GM19438 (cell line): Measurements from ENCODE around the gene ENTREP1.

ENCODE experiments used
- ATAC-seq: cut with Tn5 transposase; IDR thresholded peaks from one replicate; pipeline ENCODE4 v1.9.1; 2021; ENCODE audit warnings: low read depth; ENCODE audit not compliant: unreplicated experiment

ENTREP1 gene

GRCh38 chr9:69357821-69358220 is 32.8 kb downstream of the ENTREP1 start:
- ATAC-seq = no peak

DNA sequence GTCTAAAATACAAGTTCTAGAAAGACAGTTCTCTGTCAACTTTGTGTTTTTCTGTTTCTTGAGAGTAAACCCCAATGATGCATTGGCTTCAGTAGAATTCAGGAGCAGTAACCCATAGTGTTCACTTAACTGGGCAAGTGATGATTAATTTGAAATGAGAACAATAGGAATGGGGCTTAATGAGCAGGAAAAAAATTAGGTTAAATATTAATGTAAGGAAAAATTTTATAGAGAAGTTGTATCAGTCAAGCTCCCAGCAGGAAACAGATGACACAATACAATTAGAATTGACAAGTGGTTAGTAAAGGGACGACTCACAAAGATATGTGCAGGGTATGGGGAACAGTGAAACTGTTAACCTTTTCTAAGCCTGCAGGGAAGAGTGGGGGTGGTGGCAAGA is 38.2 kb downstream of the ENTREP1 start:
- ATAC-seq = no peak

DNA sequence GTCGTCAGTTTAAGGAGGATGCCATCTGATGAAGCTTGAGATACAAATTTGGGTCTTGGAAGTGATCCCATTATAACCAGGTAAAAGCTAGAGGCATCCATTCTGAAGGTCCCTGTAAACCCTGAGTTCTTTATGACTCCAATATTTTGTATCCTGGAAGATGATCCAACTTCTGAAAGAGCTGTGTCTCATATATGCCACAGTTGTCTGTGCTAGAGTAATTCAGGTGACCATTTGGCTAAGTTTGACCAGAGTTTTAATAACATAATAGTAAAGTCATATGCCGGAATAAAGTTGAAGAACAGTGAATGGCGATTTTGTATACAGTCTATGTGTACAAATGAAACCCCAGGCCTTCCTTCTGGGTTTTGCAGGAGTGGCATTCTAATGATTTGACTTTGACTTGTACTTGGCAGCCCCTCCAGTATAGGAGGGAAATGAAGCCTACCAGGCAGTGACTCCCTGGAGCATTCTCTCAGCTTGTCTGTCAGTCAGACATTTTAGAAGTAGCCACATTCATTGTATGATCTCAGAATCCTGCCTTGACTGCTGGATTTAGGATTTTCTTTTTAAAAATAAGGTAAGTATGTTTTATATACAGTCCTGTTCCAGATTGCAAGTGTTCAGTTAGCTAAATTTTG is 39.6 kb downstream of the ENTREP1 start:
- ATAC-seq = no peak

DNA sequence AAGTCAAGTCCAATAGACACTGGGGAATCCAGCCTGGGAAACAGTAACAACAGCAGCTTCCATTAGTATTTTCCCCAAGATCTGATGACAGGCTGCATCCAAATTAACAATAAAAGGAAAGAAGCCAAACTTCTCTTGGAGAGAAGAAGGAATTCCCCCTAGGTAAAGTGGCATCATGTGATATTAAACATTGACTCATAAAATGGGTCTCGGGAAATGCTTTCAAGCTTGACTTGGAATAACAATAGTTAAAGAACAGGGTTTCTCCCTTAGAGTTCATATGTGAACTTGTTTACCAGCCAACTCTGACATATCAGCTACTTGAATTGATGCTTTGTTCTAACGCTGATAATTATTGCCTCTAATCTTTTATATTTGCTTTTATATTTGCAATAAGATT is 45.4 kb downstream of the ENTREP1 start:
- no peak for ATAC-seq

GRCh38 chr9:69371001-69371400 is 46.0 kb downstream of the ENTREP1 start:
- ATAC-seq = no peak

DNA sequence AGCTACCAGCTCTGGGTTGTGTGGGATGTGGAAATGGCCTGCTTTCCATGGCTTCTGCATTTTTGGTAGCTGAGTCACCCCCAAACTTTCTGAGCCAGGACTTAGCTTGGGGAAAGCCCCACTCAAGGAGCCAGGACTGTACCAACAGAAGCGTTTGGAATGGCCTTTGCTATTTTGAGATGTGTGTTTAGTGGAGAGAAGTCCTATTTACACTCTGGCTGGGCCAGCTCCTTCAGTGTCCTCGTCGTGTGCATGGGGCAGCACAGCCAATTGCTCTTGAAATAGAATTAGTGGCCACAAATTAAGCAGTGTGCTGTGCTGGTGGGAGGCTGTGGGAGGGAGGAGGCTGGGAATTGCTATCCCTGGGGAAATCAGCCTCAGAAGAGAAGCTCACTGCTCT is 51.6 kb downstream of the ENTREP1 start:
- ATAC-seq = no peak

GRCh38 chr9:69377291-69377690 is 52.3 kb downstream of the ENTREP1 start:
- ATAC-seq = no peak

DNA sequence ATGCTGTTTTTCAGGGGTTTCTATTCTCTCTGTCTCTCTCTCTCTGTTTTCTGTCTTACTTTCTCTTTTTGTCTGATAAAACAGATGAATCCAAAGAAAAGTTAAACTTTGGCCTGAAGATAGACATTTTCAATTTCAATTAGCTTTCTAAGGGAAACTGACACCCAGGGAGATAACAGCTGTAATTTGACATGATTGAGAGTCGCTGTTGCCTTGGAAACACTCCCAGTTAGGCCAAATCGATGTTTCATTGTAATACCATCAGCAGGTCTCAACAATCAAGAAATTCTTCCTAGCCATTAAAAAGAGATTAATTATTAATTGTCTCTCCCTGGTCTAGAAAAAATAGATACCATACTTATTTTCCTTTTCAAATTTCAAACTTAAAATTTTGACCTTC is 53.0 kb downstream of the ENTREP1 start:
- ATAC-seq = no peak

GRCh38 chr9:69379270-69379982 is 54.4 kb downstream of the ENTREP1 start:
- ATAC-seq = no peak

GRCh38 chr9:69380301-69380700 is 55.3 kb downstream of the ENTREP1 start:
- no peak for ATAC-seq

DNA sequence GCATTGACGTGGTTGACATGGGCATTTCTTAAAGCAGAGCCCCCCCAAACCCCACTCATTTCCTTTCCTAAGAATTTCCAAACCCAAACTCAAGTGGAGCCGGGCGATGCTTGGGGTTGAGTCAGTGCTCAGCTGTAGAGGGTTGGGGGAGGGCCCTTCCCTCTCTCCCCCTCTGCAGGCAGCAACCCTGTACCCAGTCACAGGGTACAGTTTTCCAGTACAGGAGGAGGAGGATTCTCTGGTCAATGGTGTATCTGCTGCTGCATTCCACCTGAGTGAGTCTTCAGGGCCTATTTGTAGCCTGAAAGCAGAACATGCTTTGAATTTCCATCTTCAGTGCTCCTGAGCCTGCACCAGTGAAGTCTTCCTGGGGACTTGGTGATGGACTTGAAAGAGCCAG is 55.8 kb downstream of the ENTREP1 start:
- no peak for ATAC-seq

DNA sequence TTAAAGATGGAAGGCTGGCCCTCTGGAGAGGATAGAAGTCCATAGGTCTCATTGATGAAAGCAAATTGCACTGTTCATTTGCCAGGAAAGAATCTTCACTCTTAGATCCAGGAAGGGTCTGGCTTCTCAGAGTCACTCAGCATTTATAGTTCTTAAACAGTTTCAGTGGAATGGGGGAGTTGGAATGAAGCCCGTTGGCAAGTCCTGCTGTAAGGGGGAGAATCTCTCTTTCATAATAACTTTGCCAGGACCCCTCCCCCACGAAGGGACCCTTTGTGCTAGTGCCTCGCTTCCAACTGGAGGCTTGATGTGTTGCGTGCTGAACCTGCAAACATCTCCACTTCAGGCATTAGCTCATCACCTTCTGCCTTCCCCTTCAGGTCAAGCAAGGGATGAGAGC is 57.1 kb downstream of the ENTREP1 start:
- ATAC-seq = no peak

GRCh38 chr9:69385581-69386033 is 60.6 kb downstream of the ENTREP1 start:
- ATAC-seq = no peak

- no peak for ATAC-seq
These were observed 61.6 kb downstream of the ENTREP1 start for GRCh38 chr9:69386651-69387050.

GRCh38 chr9:69388596-69388995 is 63.6 kb downstream of the ENTREP1 start:
- no peak for ATAC-seq

DNA sequence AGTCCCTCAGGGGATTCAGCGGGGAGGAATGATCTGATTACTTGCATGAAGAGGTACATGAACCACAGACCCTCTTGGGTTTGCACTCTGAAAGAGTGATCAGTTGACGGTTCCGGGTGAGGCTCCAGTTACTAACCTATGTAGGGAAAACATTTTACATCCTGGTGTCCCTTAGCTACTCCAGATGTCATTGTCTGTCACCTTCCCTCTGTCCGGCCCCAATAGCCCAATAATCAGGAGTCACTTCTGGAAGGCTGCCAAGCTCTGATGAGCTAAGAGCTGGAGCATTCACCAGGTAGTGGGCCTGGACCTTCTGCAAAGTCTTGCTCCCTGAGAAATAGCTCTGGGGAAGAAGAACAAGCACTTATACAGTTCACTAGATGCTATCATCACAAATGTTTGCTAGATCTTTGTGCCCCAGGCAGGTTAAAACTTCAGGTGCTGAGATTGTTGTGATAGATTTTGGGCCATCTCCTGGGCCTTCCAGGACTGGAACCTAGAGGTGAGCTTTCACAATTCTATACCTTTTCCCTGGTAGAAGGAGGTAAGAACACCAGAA is 64.5 kb downstream of the ENTREP1 start:
- no peak for ATAC-seq

GRCh38 chr9:69391487-69391886 is 66.5 kb downstream of the ENTREP1 start:
- ATAC-seq = no peak

DNA sequence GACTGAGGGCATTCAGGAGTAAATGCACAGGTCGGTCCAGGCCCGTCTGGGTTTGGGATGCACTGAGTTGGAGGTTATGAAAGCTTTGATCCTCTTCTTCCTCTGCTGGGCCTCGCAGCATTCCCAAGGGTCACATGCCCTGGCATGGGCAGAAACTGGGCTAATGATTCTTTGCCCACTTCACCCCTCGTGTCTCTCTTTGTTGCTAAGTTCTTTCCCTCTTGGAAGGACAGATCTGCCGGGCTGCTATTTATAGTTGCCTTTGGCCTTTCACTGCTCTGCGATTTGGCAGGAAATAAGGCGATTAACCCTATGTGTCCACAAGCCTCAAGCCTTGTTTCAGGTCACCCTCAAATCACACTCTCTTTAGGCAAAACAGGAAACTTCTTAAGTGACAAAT is 66.9 kb downstream of the ENTREP1 start:
- no peak for ATAC-seq

DNA sequence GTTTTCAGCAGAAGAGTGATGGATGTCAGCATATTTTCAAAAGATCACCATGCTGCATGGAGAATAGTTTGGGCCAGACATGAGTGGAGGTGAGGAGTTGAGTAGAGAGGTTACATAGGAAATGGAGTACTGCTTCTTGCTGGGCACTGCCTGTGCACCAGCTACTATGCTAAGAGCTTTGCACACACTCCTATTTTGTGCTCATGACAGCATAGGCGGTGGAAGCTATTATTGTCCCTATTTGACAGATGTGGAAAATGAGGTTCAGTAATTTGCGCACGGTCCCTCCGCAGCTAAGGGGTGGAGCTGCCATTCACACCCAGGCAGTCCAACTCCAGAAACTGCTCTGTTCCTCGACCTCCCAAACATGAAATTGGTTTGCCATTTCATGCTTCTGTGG is 67.8 kb downstream of the ENTREP1 start:
- ATAC-seq = no peak

GRCh38 chr9:69393425-69393824 is 68.4 kb downstream of the ENTREP1 start:
- ATAC-seq = no peak

DNA sequence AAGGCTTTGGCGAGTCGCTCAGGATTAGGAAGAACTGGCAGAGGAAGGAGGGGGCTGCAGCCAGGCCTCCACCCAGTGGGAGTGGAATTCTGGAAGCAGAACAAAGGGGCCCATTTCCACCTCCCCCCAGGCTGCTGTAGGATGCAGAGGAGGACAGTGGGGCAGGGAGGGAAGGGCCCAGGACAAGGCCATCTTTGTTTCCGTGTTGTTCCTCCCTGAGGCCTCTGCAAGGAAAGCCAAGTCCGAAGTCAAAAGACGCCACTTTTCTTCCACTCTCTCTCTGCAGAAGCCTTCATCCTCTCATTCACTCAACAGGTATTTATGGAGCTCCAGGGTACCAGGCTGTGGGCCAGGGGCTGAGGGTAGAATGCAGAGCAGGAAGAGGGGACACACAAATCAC is 70.7 kb downstream of the ENTREP1 start:
- no peak for ATAC-seq

DNA sequence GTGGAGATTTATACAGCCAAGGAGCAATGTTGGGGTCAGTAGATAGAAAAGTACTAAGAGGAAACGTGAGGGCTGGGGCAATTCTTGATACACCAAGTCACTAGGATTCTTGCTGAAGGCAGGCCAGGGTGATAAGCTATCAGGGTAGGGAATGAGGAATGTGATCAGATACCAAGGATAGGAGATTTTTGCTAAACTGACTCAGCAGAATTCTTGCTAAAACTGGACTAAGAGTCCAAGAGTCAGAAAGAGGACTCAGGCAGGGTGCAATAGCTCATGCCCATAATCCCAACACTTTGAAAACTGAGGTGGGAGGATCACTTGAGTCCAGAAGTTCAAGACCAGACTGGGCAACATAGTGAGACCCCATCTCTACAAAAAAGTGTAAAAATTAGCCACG is 71.7 kb downstream of the ENTREP1 start:
- ATAC-seq = no peak
